GM18498 (cell line): Measurements from ENCODE around the gene NT5DC1.

ENCODE experiments used
- ATAC-seq: cut with Tn5 transposase; IDR thresholded peaks from one replicate; pipeline ENCODE4 v1.9.1; 2021; ENCODE audit warnings: mild to moderate bottlenecking, moderate library complexity; ENCODE audit not compliant: unreplicated experiment

Gene NT5DC1

DNA sequence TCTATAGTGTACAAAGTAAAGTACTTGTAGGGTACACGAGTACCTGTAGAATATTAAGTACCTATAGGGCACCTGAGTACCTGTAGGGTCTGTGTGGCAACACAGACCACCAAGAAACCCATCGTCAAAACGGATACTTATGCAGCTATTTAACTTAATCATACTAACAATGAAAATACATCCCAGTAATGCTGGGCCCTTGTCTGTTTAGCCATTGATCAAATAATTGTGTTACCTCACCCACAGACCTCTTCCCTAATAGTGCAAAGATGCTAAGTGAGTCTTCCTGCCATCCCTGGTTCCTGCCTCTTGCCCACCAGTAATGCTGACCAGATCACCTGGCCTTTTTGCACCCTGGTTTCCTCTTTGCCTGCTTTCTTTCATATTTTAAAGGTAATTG, 32.8 kb downstream of the NT5DC1 start:
- no peak for ATAC-seq

DNA sequence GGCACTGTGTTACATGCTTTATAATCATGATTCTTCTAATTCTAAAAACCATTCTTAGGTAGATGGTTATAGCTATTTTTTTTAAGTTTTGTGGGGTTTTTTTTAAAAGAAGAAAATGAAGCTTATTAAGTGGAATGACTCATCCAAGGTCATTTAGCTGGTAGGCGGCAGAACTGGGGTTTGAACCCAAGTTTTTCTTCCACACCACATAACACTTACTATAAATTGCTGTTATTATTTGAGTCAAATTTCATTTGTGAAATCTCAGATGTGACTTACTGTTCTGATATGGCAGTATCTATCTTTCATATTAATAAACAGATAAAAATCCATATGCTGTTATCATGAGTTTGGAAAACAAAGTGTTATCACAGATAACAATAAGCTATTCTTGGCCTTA, 35.7 kb downstream of the NT5DC1 start:
- ATAC-seq, result no peak

DNA sequence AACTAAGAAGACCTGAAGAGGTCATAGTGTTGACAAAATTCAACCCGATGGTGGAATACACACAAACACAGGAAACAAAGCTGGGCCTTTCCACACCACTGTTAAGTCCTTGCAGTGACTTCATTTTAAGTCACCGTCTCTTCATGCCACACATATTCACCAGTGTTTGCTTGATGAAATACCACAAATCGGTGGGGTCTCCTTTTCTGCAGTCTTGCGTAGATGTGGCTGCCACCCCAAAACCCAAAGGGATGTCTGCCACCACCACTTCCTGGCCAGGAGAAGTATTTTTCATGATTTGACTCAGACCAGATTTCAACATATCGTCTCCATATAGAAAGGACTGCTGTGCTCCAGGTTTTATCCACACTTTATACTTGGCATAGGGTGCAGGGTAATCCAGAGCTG, 36.3 kb downstream of the NT5DC1 start:
- no peak for ATAC-seq

DNA sequence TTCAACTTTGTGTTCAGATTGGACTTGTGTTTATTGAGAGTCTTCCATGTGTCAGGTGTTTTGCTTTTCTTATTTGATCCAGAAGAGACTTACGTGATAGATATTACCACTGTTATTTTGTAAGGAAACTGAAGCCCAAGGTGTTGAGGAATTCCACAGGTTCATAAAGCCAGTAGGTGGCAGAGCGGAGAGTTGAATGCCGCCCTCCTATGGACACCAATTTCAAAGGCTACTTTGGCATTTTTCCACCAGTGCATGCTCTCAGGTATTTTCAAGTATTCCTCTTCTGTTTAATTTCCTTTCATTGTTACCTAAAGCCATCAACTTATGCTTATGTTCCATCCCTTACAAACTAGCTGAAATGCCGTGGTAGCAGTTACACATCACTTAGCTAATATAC, 39.3 kb downstream of the NT5DC1 start:
- ATAC-seq, result no peak

DNA sequence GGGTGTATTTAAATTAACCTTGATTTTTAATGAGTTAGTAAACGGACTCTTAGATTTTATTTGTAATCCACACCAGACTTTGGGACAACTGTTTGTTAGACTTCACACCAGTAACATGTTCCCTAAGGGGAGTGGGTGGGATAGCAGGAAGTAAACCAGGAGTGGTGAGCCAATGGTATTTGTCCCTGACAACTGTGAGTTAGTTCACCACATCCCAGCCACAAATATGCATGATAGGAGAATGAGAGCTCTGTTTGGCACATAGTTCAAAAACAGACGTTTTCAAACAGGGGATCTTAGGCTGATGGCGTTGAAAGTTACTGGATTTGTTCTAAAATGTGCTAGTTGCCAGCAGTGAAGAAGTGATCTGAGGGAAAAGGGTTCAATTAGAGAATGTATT, 44.0 kb downstream of the NT5DC1 start:
- ATAC-seq, result no peak

DNA sequence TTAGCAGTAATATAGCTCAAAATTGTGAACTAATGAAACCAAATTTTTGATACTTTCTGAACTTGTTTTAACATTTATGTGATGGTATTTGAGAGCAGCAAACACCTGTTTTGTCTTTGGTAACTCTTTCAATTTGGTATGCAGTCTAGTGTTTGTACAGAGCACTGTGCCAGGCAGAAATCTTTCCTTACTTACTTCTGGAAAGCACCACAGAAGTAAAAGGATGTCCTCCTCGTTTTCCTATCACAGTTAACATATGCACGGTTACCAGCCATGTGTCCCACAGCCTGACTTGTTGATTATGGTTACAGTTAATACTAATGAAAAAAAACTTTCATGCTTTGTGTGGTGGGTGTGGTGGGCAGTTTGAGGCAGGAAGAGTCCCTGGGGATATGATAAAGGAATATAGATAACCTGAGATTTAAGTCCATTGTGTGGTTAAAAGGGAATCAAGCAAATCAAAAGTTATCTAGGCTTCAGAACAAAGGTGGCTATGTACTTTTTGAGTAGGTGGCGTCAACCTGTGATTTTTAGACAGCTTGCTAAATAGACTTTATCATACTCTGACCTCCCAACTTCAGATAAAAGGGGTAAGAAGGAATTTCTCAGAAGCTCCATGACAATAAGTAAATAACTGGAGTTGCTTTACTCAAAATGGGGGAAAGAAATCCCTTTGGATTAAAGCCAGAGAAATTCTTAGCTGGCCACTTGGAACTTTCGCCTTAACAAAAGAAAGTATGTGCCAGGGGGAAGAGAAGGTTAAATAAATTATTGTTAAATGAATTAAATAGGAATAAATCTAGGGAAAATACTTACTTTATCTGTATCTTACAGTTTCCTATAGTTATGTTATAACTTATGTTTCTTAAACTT, 45.4 kb downstream of the NT5DC1 start:
- no peak for ATAC-seq

DNA sequence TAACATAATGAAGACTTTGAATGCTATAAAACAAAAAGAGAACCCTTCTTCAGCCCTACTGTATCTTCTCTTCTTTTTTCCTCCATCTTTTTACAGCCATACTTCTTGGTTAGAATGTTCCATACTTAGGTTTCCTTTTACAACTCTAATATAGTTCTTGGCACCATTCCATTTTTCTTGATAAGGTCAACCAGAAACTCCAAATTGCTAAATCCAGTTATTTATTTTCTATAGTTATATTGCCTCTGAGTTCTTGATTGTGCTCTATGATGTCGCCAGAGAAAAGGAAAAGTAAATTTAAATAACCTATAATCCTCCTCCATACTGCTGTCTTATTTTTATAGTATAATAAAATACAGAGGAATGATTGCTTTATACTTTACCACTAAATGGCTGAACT, 52.0 kb downstream of the NT5DC1 start:
- ATAC-seq, result no peak

DNA sequence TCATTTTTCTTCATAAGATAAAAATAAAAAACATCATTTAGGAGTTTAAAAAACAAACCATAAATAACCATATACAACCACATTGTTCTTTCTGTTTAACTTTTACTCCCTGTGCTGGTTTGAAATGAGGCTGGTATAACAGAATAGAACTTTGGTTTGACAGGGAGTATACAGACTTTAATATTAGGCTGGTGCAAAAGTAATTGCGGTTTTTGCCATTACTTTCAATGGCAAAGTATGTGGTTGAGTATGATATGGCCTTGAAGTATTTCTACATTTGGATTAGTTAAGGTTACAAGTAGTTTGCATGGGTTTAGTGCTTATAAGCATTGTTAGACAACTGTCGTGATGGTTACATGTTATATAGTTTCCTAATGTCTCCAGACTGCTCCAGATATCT, 54.2 kb downstream of the NT5DC1 start:
- ATAC-seq, result no peak

DNA sequence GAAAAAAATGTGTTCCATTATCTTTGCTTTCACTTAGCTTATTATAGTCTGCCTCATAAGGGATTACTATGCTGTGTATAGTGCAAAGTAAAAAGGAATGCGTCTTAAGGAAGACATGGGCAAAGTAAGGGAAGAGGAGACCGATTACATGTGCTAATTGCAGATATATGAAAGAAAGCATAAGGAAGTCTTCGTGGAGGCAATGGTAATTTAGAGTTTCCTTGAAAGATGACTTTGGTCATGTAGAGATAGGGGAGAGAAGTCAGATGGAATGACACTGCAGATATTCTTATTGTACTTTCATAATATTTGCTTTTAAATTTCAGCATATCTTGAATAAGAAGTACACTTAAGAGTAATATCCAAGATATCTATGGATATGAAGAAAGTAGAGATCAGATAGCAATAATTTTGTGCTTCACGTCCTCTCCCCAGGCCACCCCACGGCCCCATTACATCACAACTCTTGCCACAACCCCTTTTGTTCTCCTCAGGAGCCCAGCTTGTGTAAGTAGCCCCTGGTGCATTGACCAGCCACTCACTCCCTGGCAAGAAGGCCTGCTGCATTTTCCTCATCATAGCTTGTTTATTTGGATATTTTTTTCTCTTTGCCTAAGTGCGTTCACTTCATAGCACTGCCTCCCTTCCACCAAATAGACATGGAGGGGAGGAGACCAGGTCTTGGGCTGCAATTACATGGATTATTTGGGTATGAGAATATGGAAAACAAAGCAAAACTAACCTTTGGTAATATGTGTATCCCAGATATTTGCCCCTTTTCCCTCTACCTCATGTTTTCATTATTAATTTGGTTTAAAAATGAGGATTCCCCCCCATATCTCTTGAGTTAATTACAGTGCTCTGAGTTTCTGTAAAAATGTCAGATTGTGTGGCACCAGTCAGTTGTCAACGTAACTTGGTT, 56.0 kb downstream of the NT5DC1 start:
- no peak for ATAC-seq

DNA sequence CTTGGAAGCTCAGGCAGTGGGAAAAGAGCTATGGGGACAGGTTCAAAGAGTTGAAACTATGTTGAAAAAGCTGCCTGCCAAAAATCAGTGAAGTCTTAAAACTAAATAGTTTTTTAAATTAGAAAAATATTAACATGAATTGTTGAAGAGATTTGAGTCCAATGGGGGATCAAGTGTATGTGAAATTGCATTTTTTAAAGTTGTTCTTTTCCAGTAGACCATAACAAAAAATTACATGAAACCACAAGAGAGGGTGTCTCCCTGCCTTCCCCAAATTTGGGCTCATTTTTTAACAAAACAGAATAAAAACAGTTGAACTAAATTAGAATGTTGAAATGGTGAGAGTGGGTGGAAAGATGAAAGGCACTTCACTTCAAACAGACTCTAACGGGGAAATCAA, 56.7 kb downstream of the NT5DC1 start:
- no peak for ATAC-seq

DNA sequence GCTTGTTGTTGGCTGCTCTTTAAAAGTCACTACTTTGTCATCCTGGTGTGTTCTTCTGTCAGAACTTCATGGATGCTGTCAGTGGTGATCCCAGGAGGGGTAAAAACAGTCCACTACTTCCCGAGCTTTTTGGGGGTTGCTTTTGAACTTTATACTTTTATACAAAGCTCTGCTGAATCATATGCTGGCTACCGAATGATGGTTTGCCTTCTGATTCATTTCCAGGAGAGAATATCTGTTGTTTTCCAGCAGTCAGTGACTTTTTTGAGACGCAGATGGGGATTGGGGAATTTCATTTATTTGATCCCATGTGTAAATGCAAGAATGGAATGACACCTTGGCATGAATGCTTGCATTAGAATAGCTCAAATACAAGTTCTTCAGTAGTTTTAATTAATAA, 58.0 kb downstream of the NT5DC1 start:
- no peak for ATAC-seq

DNA sequence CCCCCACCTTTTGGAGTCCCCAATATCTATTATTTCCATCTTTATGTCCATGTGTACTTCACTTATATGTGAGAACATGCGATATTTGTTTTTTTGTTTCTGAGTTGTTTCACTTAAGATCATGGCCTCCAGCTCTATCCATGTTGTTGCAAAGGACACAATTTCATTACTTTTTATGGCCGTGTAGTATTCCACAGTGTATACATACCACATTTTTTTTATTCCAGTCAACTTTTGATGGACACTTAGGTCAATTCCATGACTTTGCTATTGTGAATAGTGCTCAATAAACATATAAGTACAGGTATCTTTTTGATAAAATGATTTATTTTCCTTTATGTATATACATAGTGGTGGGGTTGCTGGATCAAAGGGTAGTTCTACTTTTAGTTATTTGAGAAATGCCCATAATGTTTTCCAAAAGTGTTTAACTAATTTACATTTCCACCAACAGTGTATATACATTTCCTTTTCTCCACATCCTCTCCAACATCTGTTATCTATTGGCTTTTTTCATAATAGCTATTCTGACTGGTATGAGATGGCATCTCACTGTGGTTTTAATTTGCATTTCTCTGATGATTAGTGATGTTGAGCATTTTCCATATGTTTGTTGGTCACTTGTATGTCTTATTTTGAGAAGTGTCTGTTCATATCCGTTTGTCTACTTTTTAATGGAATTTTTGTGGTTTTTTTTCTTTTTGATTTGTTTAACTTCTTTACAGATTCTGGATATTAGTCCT, 59.3 kb downstream of the NT5DC1 start:
- no peak for ATAC-seq

DNA sequence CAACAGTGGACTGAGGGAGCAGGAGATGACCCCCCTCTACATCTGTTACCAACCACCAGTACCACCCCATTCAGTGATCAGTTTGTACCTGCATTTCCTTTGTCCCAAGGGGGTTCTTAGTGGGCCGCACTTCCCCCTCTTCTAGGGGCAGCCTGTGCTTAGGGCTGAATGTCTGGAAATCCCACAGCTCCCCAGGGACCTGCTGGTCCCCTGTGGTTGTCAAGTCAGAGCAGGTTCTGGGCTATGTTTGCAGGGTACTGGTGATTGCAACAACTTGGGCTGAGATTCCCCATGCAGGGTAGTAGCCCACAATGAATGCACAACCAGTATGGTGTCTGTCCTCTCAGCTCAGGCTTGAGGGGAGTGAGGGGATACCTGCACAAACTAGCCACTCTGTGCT, 64.9 kb downstream of the NT5DC1 start:
- ATAC-seq, result peak; percentile 48

DNA sequence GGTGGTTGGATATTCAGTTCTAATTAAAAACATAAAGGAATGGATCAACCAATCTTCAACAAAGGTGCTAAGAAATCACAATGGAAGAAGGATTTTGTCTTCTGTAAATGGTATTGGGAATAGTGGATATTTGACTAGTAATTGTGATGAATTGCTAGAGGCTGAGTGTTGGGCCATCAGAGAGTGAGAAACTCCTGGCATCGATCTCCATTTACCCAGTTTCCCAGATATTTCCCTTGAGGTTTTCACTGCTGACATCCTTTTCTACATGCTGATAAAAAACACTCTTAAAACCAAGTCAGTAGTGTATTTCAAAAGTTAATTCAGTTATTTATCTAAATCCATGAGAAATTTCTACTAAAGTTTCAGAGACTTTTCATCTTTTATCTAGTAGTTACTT, 65.7 kb downstream of the NT5DC1 start:
- no peak for ATAC-seq

DNA sequence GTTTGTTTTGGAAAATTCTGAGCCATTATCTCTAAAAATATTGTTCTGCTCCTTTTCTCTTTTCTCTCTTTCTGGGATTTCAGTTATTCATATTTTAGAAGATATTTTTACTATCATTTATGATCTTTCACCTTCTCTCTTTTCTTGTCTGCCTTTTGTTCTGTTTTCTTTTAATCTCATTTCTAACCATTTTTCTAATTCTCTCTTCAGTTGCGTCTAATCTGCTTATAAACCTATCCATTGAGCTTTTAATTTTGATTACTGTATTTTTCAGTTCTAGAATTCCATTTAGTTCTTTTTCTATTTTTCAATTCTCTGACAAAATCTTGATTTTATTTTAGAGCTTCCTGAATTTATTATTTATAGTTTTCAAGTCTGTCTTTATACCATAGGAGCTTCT, 67.5 kb downstream of the NT5DC1 start:
- ATAC-seq, result no peak

DNA sequence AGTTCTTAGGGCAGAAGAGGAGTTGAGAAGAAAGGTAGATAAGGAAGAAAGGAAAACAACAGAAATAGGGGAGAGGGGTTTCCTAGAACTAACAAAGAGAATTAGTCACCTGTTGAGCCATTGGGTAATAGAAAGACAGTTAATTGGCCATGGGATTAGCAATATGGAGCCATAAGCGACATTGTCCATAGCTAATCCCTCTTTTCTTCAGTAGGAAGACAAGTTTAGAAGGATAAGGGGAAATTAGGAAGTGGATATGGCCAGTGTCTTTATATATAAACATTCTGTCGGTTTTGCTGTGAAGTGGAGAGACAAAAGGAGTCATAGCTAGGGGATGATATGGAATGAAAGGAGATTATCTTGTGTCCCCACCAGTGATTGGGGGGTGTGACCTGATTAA, 69.2 kb downstream of the NT5DC1 start:
- no peak for ATAC-seq

DNA sequence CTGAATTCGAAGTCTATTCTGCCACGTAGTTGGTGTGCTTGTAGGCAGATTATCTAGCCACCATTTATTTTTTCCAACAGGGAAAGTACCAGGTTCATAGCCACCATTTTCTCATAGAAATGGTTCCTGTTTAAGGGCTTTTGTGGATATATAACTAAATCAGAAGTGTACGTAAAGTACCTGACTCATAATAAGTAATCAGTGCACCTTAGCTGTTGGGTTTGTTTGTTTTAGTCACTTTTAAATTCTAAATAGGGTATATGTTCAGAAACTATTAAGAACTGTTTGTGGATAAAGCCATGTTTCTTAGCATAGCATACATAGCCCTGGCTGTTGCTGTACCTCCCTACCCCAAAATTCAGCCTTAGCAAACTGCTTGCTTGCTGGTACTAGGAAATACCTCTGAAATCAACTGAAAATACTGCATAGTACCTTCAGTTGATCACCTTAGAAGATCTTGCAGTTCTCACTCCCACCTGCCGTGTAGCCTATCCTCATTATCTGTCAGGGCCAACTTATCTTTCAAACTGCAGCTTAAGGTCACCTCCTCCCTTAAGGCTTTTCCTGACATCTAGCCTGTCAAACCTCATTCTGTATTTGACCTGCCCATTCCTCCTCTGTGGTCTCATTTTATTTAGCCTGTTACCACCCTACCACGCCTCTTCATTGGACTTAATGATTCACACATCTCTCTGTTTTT, 69.9 kb downstream of the NT5DC1 start:
- no peak for ATAC-seq

DNA sequence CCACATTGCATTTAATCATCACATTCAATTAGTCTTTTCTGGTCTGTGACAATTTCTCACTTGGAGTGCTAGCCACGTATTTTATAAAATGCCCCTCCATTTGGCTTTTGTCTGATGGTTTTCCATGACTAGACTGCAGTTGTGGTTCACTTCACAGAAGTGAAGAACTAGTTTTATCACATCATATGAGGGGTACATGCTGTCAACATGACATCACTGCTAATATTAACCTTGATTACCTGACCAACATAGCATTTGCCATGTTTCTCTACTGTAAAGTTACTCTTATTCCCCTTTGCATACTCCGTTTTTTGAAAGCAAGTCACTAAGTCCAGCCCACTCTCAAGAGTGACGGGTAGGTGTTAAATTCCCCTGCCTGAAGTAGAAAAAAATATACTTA, 73.3 kb downstream of the NT5DC1 start:
- ATAC-seq, result no peak

DNA sequence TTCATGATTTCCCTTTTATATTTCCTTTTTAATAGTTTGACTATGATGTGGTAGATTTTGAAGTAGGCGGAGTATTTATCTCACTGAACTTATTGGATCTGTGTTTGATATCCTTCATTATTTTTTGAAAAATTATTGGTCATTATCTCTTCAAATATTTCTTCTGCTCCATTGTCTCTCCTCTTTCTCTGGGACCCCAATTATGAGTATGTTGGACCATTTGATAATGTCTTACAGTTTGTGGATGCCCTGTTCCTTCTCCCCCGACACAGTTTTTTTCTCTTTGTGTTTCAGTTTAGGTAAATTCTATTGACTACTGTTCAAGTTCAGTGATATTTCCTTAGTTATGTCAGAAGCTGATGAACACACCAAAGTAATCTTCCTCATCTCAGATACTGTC, 74.7 kb downstream of the NT5DC1 start:
- no peak for ATAC-seq

DNA sequence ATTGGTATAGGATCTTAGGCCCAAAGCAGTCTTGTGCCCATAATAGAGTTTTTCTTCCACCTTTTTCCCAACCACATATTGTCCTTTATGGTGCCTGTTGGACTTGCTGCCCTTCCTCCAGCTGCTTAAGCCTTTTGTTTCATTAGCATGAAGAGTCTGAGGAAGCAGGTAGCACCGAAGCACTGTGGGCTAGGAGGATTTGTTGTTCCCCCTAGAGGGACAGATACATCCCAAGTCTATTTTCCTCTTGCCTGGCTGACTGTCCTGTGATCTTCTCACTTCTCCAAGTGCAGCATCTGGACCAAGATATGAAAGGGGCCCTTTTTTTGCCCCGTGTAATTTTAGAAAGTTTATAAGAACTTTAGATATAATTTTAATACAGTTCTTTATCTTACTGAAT, 75.9 kb downstream of the NT5DC1 start:
- no peak for ATAC-seq

DNA sequence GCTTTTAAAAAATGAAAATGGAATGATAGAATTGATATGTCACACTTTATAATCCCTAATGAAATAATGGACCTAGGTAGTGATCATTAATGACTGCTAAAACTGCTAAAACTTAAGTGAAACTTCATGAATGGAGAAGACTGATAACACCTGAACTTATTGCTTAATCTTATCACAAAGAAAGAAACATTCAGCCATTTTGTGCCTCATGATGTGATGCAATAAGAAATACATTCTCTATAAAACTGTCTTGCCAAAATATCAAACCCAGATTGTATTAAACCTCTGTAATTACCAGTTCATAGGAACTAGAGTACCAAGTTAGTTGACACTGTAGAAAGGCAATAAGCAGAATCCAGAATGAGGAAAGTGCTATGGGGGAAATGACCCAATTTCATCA, 79.7 kb downstream of the NT5DC1 start:
- no peak for ATAC-seq
